ENCODE results near the gene CAPN13. TPM values are rescaled to one million over a fixed set of nuclear protein-coding genes. Genes with fewer than 3 reads are reported as not detected.

The CAPN13 gene
- total RNA-seq, 2 experiments from 2014 or later = not detected

DNA sequence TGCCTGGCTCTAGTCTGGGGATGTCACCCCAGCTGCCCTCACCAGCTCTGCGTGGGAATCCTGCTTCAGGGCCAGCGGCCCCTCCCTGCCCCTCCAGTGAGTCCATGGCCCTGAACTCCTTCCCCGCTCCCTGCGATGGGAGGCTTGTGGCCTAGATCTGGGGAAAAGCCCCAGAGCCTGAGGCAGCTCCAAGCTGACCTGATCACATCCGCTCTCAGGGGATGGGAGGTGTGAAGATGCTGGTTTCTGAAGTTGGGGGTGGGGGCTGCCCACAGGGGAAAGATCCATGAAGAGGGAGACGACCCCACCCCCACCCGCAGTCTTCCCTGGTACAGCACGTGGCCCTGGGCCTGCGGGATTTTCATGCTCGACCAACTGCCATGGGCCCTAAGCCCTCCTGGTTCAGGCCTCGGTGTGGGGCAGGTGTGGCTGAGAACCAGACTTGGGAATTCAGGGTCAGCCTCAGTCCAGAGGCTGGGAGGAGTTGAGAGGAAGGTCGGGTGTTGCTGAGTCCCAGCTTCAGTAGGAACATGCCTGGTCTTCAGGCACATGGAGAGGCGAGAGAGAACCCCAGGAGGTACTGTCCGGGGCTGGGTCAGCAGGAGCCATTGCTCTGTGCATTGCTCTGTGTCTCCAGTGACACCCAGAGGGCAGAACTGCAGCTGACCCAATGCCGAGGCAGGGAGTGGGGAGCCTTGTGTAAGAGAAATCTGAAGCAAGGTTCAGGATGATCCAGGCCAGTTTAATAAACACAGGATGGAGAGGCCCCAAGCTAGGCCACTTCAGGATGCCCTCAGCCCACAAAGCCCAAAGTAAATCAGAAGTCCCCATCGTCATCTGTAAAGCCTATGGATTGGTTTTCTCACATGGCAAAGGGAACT is 115.1 kb downstream of the CAPN13 start:
- H3K27me3 Mint-ChIP-seq = no peaks in the 10 kb centered on the region
- intact Hi-C loops (cut with micrococcal nuclease) = no loop called here
- H3K36me3 Mint-ChIP-seq (ENCODE audit: low read depth) = no peaks in the 10 kb centered on the region
- TF ChIP-seq, protein P1, sequence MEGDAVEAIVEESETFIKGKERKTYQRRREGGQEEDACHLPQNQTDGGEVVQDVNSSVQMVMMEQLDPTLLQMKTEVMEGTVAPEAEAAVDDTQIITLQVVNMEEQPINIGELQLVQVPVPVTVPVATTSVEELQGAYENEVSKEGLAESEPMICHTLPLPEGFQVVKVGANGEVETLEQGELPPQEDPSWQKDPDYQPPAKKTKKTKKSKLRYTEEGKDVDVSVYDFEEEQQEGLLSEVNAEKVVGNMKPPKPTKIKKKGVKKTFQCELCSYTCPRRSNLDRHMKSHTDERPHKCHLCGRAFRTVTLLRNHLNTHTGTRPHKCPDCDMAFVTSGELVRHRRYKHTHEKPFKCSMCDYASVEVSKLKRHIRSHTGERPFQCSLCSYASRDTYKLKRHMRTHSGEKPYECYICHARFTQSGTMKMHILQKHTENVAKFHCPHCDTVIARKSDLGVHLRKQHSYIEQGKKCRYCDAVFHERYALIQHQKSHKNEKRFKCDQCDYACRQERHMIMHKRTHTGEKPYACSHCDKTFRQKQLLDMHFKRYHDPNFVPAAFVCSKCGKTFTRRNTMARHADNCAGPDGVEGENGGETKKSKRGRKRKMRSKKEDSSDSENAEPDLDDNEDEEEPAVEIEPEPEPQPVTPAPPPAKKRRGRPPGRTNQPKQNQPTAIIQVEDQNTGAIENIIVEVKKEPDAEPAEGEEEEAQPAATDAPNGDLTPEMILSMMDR (IDR thresholded peaks at IDR 0.05) = no peak
- ChIA-PET POLR2A (interaction anchor here (1.0 kb wide), 1 partner anchor 504 kb away, joined by 3 read pairs; no protein-coding TSS in a partner anchor), CTCF (interaction anchor here (1.0 to 8.2 kb wide), 5 partner anchors 11 to 659 kb away, joined by 3 to 125 read pairs (median 4); no protein-coding TSS in a partner anchor)
- no peak overlapping the region for H3K4me3 Mint-ChIP-seq
- ATAC-seq = no peak
- no peak overlapping the region for H3K27ac Mint-ChIP-seq
- no peak for DNase-seq
- H3K4me1 Mint-ChIP-seq (ENCODE audit: low read depth) = no peaks in the 10 kb centered on the region
- no peaks in the 10 kb centered on the region for H3K9me3 Mint-ChIP-seq

GRCh38 chr2:30691091-30691947 is 115.9 kb downstream of the CAPN13 start:
- Mint-ChIP-seq H3K36me3 (ENCODE audit: low read depth) (no peaks in the 10 kb centered on the region), H3K27me3 (no peaks in the 10 kb centered on the region), H3K4me3 (no peak overlapping the region), H3K27ac (no peak overlapping the region), H3K4me1 (ENCODE audit: low read depth) (no peaks in the 10 kb centered on the region), H3K9me3 (no peaks in the 10 kb centered on the region)
- no peak for DNase-seq
- ChIA-PET POLR2A (interaction anchor here (1.0 kb wide), 1 partner anchor 503 kb away, joined by 3 read pairs; no protein-coding TSS in a partner anchor), CTCF (interaction anchor here (1.1 to 8.2 kb wide), 2 partner anchors 18 to 527 kb away, joined by 4 to 125 read pairs; no protein-coding TSS in a partner anchor)
- TF ChIP-seq, protein P1 (IDR thresholded peaks at IDR 0.05) = no peak
- no peak for ATAC-seq
- intact Hi-C loops (cut with micrococcal nuclease) = no loop called here

DNA sequence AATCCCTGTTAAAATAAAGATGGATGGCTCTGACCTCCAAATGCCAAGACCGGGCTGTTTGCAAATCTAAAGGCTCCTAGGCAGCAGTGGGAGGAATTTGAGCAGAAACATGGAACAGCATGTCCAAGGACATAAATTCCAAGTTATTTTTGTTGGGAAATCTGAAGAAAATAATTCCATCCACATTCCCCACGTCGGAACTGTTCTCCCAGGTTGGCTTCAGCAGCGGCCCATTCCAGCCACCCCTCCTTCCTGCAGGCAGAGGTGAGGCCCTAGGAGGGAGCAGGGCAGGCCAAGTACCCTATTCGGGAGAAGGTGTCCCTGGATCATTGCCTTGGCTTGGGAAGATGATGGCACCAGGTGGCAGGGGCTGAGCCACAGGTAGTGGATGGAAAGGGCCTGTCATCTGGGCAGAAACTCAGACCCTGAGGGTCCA is 117.1 kb downstream of the CAPN13 start:
- ATAC-seq = no peak
- Mint-ChIP-seq H3K4me3 (no peak overlapping the region), H3K27me3 (no peaks in the 10 kb centered on the region), H3K36me3 (ENCODE audit: low read depth) (no peaks in the 10 kb centered on the region), H3K9me3 (no peaks in the 10 kb centered on the region), H3K4me1 (ENCODE audit: low read depth) (no peaks in the 10 kb centered on the region), H3K27ac (no peak overlapping the region)
- POLR2A ChIA-PET = no interaction called here
- TF ChIP-seq, protein P1 (IDR thresholded peaks at IDR 0.05) = no peak
- no peak for DNase-seq
- intact Hi-C loops (cut with micrococcal nuclease) = no loop called here
- CTCF ChIA-PET = interaction anchor here (5.3 kb wide), 1 partner anchor 22 kb away, joined by 44 read pairs; no protein-coding TSS in a partner anchor

DNA sequence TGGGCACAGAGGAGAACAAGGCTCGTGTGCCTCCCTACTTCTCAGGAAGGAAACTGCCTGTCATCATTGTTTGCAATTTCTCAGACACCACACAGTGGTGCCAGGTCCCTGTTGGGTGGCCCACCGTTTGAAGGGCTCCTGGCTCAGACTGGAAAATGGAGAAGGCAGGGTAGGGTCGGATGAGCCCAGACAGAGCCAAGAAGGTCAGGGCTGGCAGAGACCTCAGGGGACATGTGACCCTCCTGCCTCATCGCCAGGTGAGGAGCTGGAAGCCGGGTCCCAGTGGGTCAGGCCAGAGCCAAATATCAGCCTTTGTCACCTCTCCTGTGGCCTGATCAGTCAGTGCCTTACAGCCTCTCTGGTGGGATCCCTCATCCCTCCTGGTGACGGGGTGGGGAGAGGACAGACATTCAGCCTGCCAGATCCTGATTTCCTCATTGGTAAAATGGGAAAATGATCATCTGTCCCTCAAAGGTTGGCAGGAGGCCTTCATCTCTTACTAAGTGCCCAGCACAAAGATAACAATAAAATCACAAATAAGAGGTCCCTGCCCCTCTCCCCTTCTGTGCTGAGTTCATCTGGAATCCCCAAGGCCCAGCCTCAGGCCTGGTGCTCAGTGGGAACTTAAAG is 117.6 kb downstream of the CAPN13 start:
- Mint-ChIP-seq H3K27me3 (no peaks in the 10 kb centered on the region), H3K4me1 (ENCODE audit: low read depth) (no peaks in the 10 kb centered on the region), H3K27ac (no peak overlapping the region), H3K4me3 (no peak overlapping the region), H3K9me3 (no peaks in the 10 kb centered on the region), H3K36me3 (ENCODE audit: low read depth) (no peaks in the 10 kb centered on the region)
- CTCF ChIA-PET = interaction anchor here (5.3 kb wide), 1 partner anchor 23 kb away, joined by 44 read pairs; no protein-coding TSS in a partner anchor
- no peak for ATAC-seq
- TF ChIP-seq, protein P1 (IDR thresholded peaks at IDR 0.05) = no peak
- intact Hi-C loops (cut with micrococcal nuclease) = no loop called here
- POLR2A ChIA-PET = no interaction called here
- no peak for DNase-seq
